ENCODE results near the gene SEMA6A.

SEMA6A gene

GRCh38 chr5:116583862-116584222, 9.2 kb upstream of the SEMA6A start:
- H3K36me3 Mint-ChIP-seq, result peaks cover 0 to 2% of the 10 kb centered on the region in 2 donors
- peaks cover 33 to 40% of the 10 kb centered on the region in 2 donors for H3K27me3 Mint-ChIP-seq
- H3K9me3 Mint-ChIP-seq, result no peaks in the 10 kb centered on the region
- no peak overlapping the region for H3K27ac Mint-ChIP-seq
- ATAC-seq (replicated peaks) (no peak), DNase-seq (no peak)
- H3K4me3 Mint-ChIP-seq, result no peak overlapping the region
- H3K4me1 Mint-ChIP-seq, result peaks cover 3 to 9% of the 10 kb centered on the region in 2 donors

DNA sequence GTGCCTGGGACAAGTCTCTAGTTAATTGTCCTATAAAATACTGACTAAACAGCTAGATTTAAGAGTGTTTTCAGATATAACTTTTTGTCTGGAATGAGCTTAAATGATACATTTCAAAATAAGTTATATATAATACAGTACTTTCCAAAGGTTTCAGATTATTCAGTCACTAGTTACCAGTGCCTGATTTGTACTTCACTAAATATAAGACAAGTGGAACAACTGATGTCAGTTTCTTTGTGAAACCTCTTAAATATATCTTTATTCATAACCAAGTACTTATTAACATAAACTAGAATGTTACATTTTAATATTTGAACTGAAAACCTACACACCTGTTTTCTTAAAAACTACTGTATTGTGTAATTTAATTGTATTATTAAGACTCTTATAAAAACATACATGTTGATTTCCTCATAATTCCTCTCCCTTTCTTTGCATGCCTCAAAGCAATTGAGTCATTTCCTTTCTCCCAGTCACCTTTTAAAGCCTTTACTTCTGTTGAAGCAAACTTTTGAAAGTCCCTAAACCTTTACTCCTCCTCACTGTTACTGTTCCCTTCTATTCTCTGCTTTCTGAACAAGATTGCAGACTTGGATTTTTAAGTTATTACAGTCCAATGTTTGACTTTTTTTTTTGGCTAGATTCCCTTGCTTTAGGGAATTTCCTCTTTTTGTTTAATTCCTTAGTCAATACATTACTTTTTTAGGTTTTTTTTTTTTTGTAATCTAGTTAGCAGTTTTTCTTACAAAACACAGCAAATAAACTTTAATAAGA, 8.7 kb upstream of the SEMA6A start:
- Mint-ChIP-seq H3K4me1 (peaks cover 3 to 9% of the 10 kb centered on the region in 2 donors), H3K27me3 (peaks cover 37 to 46% of the 10 kb centered on the region in 2 donors)

GRCh38 chr5:116581910-116582309, 7.3 kb upstream of the SEMA6A start:
- peaks cover 8 to 19% of the 10 kb centered on the region in 2 donors for H3K4me1 Mint-ChIP-seq
- no peak for ATAC-seq (replicated peaks)
- peaks cover 37 to 46% of the 10 kb centered on the region in 2 donors for H3K27me3 Mint-ChIP-seq
- no peak overlapping the region for H3K4me3 Mint-ChIP-seq
- no peak for DNase-seq
- no peaks in the 10 kb centered on the region for H3K9me3 Mint-ChIP-seq
- H3K27ac Mint-ChIP-seq, result no peak overlapping the region
- peaks cover 0 to 5% of the 10 kb centered on the region in 2 donors for H3K36me3 Mint-ChIP-seq

More for the DNA sequence above, 8.7 kb upstream of the SEMA6A start:
- H3K4me3 Mint-ChIP-seq, result peak overlapping the region in 1 of 2 donors; percentile 5
- no peak overlapping the region for H3K27ac Mint-ChIP-seq
- peaks cover 0 to 5% of the 10 kb centered on the region in 2 donors for H3K36me3 Mint-ChIP-seq
- DNase-seq, result no peak
- peak in 1 of 2 donors; percentile 59 for ATAC-seq (replicated peaks)
- no peaks in the 10 kb centered on the region for H3K9me3 Mint-ChIP-seq

- no peaks in the 10 kb centered on the region for H3K9me3 Mint-ChIP-seq
- no peak overlapping the region for H3K4me3 Mint-ChIP-seq
- no peak overlapping the region for H3K27ac Mint-ChIP-seq
- H3K27me3 Mint-ChIP-seq, result peaks cover 49 to 59% of the 10 kb centered on the region in 2 donors
- H3K36me3 Mint-ChIP-seq, result peaks cover 0 to 5% of the 10 kb centered on the region in 2 donors
- peaks cover 17 to 42% of the 10 kb centered on the region in 2 donors for H3K4me1 Mint-ChIP-seq
- no peak for ATAC-seq (replicated peaks)
- no peak for DNase-seq
These were observed 4.5 kb upstream of the SEMA6A start for GRCh38 chr5:116579144-116579543.

- Mint-ChIP-seq H3K9me3 (no peaks in the 10 kb centered on the region), H3K27me3 (peaks cover 47 to 59% of the 10 kb centered on the region in 2 donors), H3K4me3 (no peak overlapping the region), H3K4me1 (peaks cover 17 to 43% of the 10 kb centered on the region in 2 donors), H3K36me3 (peaks cover 0 to 5% of the 10 kb centered on the region in 2 donors), H3K27ac (no peak overlapping the region)
- no peak for ATAC-seq (replicated peaks)
- no peak for DNase-seq
These were observed 4.1 kb upstream of the SEMA6A start for GRCh38 chr5:116578676-116579075.

DNA sequence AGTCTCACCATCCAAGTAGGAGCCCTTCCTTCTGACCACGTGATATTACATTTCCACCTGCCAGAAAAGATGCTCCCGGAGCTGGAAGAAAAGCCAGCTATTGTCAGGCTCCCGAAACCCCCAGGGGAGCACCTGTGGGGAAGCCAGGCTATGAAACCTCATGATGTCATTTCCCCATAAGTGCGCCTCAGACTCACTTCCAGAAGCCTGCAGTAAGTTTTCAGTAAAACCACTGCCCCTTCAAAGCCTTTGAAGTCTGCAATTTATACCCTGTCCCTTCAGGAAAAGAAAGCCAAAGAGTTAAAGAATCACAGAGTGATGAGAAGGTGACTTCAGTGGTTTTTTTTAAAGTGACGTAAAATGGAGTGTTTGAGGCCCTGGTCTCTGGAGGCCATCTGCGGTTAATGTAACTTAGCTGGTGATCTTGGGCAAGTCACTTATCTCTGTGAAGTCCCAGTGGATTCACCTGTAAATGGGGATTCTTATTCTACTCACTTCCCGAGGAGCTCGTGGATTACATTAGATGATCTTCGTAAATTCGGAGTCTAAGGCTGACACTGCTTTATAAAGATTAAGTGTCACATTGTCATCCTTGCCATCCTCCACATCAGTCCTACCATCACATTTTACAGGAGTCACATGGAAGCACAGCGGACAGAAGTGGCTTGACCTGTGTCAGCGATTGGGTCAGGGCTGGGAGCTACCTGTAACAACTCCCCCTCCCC, 2.6 kb upstream of the SEMA6A start:
- ATAC-seq (replicated peaks) (peak; percentile 68 to 69), DNase-seq (peak; percentile 46)
- peaks cover 0 to 5% of the 10 kb centered on the region in 2 donors for H3K36me3 Mint-ChIP-seq
- H3K9me3 Mint-ChIP-seq, result no peaks in the 10 kb centered on the region
- peaks cover 60 to 70% of the 10 kb centered on the region in 2 donors for H3K27me3 Mint-ChIP-seq
- H3K4me1 Mint-ChIP-seq, result peaks cover 24 to 53% of the 10 kb centered on the region in 2 donors
- peak overlapping the region in 1 of 2 donors; percentile 26 for H3K4me3 Mint-ChIP-seq
- H3K27ac Mint-ChIP-seq, result no peak overlapping the region

DNA sequence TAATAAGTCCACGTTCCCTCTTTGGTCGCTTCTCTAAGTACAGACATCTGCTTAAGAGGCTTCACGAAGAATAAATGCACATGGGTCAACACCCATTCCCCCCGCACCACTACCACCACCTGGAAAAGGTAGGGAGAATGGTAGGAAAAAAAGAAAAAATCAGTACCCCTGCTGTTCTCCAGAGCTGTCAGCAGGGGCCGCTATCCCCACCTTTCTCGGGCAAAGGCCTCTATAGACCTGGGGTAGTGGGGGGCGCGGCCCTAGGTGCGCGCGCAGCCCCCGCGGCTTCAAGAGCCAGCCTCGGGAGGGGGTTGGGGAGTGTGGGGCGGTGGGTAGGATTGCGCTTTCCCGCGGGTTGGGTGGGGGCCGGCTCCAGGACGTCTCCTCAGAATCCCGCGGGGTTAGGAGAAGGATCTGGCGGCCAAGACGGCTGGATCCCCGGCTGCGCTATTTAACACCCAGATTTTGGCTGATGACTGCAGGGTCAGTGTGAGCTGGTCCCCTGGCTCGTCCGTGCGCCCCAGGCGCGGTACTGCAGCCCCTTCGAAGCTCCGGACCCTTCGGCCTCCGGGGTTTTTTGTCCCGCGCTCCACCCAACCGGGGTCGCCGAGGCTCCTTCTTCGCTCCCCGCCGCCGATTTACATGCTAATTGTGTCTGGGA, 1.6 kb upstream of the SEMA6A start:
- H3K9me3 Mint-ChIP-seq, result no peaks in the 10 kb centered on the region
- H3K36me3 Mint-ChIP-seq, result peaks cover 0 to 5% of the 10 kb centered on the region in 2 donors
- H3K27me3 Mint-ChIP-seq, result peaks cover 63 to 73% of the 10 kb centered on the region in 2 donors
- ATAC-seq (replicated peaks), result peak; percentile 63 to 71
- peak overlapping the region; percentile 72 for H3K27ac Mint-ChIP-seq
- peak overlapping the region; percentile 82 to 89 for H3K4me3 Mint-ChIP-seq
- DNase-seq, result peak; percentile 38
- H3K4me1 Mint-ChIP-seq, result peaks cover 24 to 54% of the 10 kb centered on the region in 2 donors

GRCh38 chr5:116575326-116576052, 866 bp upstream of the SEMA6A start:
- Mint-ChIP-seq H3K36me3 (peaks cover 0 to 5% of the 10 kb centered on the region in 2 donors), H3K9me3 (no peaks in the 10 kb centered on the region), H3K27me3 (peaks cover 63 to 74% of the 10 kb centered on the region in 2 donors), H3K4me1 (peaks cover 24 to 54% of the 10 kb centered on the region in 2 donors), H3K27ac (peak overlapping the region; percentile 89), H3K4me3 (peak overlapping the region; percentile 82 to 89)
- DNase-seq (no peak), ATAC-seq (replicated peaks) (no peak)

GRCh38 chr5:116573702-116574366, 789 bp downstream of the SEMA6A start:
- Mint-ChIP-seq H3K27ac (peak overlapping the region; percentile 60), H3K36me3 (peaks cover 0 to 2% of the 10 kb centered on the region in 2 donors), H3K27me3 (peaks cover 59 to 68% of the 10 kb centered on the region in 2 donors), H3K9me3 (no peaks in the 10 kb centered on the region), H3K4me1 (peaks cover 24 to 54% of the 10 kb centered on the region in 2 donors), H3K4me3 (peak overlapping the region; percentile 89)
- ATAC-seq (replicated peaks), result no peak
- DNase-seq, result no peak

DNA sequence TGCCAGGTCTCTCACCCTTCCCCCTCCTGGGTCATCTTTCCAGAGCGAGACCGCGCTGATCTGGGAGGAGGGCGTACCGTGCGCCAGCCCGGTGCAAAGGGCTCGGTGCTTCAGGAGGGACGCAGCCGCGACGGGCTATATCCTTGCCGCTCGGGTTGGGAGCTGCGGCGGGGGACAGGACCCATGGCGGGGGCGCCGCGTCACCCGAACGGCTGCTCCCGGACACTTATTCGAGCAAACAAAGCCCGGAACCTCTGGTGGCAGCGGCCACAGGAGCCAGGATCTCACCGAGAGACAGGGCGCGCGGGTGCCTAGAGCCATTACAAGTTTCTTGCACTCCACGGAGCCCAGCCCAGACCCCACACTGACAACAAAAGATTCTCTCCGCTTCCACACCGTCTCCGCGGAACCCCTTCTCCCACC, 1.3 kb downstream of the SEMA6A start:
- Mint-ChIP-seq H3K4me3 (peak overlapping the region; percentile 89), H3K27ac (peak overlapping the region; percentile 60), H3K36me3 (no peaks in the 10 kb centered on the region), H3K9me3 (no peaks in the 10 kb centered on the region), H3K27me3 (peaks cover 60 to 68% of the 10 kb centered on the region in 2 donors), H3K4me1 (peaks cover 24 to 54% of the 10 kb centered on the region in 2 donors)
- DNase-seq (no peak), ATAC-seq (replicated peaks) (no peak)

DNA sequence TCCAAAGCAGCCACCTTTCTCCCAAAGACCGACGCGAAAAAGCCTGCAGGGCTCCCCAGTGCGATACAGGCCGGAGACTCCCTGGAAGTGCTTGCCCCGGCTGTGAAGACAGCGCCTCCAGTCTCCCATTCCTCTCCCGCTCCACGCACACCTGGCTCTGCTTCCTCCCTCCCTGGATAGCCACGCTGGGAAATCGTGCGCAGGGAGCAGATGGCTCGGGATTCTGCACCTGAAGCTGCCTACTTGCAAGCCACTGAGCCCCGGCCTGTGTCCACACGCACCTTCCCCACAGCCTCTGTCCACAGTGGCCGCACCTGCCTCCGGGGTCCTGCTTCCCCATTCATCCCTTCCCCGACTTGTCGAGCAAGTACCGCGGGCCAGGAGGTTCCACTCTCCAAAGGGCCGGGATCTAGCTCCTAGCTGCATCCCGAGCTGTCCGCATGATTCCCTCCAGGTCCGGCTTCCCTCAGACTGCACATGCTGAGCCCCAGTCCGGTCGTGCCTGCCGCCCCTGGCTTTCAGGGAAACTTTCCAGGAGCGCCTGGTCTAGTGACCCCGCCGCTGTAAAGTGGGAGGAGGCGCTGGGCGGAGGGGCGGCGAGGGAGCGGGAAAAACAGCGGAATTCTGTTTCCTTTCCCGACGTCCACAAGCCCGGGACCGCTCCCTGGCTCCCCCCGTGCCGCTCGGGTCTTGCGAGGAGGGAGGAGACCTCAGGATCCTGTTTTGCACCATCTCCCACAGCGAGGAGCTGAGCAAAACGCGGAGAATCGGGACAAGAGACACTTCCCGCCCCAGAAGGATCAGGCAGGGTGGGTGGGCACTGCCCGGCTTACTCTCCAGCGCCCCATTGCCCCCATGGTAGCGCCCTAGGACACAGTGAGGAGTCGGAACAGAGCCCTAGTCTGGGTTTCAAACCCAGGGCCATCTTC, 2.0 kb downstream of the SEMA6A start:
- no peak for ATAC-seq (replicated peaks)
- no peak for DNase-seq
- peak overlapping the region; percentile 89 for H3K4me3 Mint-ChIP-seq
- H3K9me3 Mint-ChIP-seq, result no peaks in the 10 kb centered on the region
- peak overlapping the region; percentile 70 for H3K27ac Mint-ChIP-seq
- H3K36me3 Mint-ChIP-seq, result no peaks in the 10 kb centered on the region
- H3K27me3 Mint-ChIP-seq, result peaks cover 62 to 71% of the 10 kb centered on the region in 2 donors
- peaks cover 24 to 51% of the 10 kb centered on the region in 2 donors for H3K4me1 Mint-ChIP-seq

GRCh38 chr5:116571568-116572349, 2.9 kb downstream of the SEMA6A start:
- DNase-seq (no peak), ATAC-seq (replicated peaks) (no peak)
- Mint-ChIP-seq H3K9me3 (no peaks in the 10 kb centered on the region), H3K27ac (no peak overlapping the region), H3K36me3 (no peaks in the 10 kb centered on the region), H3K4me1 (peaks cover 19 to 48% of the 10 kb centered on the region in 2 donors), H3K27me3 (peaks cover 68 to 77% of the 10 kb centered on the region in 2 donors), H3K4me3 (peak overlapping the region; percentile 89)

All from stimulated activated naive B cell treated with anti-CD40 and anti-IgM and Interleukin-4, amounts not matched to agents 10 μg/mL and 1 μg/mL and 100 μg/mL, for 72 hours (primary cell).